Coronary artery (tissue), 2 donors: ENCODE data around the gene CLEC2B.
"Not testable (repeated sequence)": the region's sequence is repeated elsewhere in the genome, so short reads cannot be mapped to it uniquely, and the experiment has no call there.

ENCODE experiments used
- DNase-seq: peaks from one replicate; pipeline ENCODE4 v3.0.0-alpha.2; 2017; ENCODE audit warnings: low spot score
- H3K27ac ChIP-seq, 2 donors: fragments of 200-600 bp; sonication (generic); one replicate each; pipeline ENCODE4 v1.5.1; 2016 to 2019
- H3K4me3 ChIP-seq: fragments of 200-600 bp; sonication (generic); 2 replicates; pipeline ENCODE4 v1.5.1; 2016; ENCODE audit warnings: mild to moderate bottlenecking, moderate library complexity
- TF ChIP-seq, protein P1 (sequence below): fragments of 200-600 bp; sonication (generic); IDR thresholded peaks from one replicate; pipeline ENCODE4 v1.5.1; 2019; ENCODE audit warnings: antibody characterized with exemption

Gene CLEC2B

DNA sequence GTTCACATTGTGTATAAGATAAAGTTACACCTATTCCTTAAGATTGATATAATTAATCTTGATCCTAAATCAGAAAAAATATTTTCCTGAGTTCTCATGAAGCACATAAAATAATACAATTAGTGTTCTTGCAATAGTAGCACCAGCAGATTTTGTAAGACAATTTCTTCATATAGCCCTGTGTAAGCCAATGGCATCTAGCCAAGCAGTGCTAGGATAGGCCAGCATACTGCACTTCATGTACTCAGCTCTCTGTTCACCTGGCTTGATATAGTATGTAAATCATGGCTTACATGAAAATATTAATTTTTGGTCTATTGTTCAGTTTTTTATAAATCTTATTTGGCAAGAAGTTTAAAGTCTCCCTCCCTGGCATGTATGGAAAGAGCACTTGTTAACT is 14.0 kb upstream of the CLEC2B start:
- Histone ChIP-seq H3K4me3 (no peak overlapping the region), H3K27ac (no peak overlapping the region)
- TF ChIP-seq, protein P1, sequence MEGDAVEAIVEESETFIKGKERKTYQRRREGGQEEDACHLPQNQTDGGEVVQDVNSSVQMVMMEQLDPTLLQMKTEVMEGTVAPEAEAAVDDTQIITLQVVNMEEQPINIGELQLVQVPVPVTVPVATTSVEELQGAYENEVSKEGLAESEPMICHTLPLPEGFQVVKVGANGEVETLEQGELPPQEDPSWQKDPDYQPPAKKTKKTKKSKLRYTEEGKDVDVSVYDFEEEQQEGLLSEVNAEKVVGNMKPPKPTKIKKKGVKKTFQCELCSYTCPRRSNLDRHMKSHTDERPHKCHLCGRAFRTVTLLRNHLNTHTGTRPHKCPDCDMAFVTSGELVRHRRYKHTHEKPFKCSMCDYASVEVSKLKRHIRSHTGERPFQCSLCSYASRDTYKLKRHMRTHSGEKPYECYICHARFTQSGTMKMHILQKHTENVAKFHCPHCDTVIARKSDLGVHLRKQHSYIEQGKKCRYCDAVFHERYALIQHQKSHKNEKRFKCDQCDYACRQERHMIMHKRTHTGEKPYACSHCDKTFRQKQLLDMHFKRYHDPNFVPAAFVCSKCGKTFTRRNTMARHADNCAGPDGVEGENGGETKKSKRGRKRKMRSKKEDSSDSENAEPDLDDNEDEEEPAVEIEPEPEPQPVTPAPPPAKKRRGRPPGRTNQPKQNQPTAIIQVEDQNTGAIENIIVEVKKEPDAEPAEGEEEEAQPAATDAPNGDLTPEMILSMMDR, result no peak
- no peak for DNase-seq

DNA sequence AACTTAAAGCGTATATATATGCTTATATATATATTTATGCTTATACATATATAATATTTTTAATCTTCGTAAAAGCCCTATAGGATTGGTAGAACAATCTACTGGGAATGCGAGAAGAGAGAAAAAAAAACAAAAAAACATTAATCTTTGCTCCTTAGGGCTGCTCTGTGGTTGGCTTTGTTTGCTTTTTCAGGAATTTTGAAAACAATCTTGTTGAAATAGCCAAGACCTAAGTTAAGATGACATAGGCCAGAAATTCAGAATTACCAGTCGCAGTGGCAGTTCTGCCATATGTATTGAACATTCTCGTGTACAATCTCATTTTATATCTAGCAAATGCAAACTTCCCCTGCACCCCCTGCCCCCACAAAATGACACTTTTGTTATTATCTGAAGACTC is 12.8 kb upstream of the CLEC2B start:
- Histone ChIP-seq H3K27ac (no peak overlapping the region), H3K4me3 (no peak overlapping the region)
- DNase-seq, result no peak
- TF ChIP-seq, protein P1, result no peak

DNA sequence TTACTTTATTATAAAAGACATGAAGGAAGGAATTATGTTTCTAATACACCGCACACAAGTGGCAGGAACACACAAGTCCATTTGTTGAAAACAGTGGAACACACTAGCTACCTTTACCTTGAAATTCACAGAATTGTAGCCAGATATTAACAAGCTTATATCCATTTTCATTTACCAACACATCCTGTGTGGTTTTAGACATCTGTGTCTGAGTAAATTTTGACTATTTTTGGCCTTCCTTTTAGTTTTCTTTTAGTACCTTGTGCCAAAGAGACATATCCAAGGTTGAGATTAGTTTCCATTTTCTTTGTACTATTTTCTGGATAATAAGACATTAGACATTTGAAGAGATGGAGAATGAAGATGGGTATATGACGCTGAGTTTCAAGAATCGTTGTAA is 12.1 kb upstream of the CLEC2B start, which contains the start of gene KLRF2:
Gene KLRF2 (plus strand): TSS at position 244 of the 400 bp plus-strand sequence. CDS start 107 bp downstream, at position 351.
- no peak for DNase-seq
- Histone ChIP-seq H3K27ac (no peak within 1 kb of the TSS), H3K4me3 (no peak within 1 kb of the TSS)
- TF ChIP-seq, protein P1, result no peak

DNA sequence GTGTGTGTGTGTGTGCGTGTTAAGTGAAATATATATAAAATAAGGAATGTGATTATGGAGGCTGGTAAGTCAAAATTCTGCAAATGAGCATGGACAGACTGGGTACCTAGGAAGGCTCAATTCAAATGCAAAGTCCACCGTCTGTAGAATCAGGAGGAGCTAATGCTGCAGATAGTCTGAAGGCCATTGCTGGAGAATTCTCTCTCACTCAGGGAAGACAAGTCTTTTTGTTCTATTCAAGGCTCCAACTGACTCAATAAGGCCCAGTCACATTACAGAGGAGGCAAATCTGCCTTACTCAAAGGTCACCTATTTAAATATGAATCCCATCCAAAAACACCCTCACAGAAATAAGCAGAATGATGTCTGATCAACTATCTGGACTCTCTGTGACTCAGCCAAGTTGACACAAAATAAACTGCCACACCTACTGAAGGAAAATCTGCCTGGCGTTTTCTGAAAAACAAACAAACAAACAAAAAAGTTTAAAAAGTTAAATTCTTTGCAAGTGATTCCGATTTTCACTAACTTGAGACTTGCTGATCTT is 11.5 kb upstream of the CLEC2B start:
- no peak for DNase-seq
- TF ChIP-seq, protein P1, result no peak
- Histone ChIP-seq H3K4me3 (no peak overlapping the region), H3K27ac (no peak overlapping the region)

DNA sequence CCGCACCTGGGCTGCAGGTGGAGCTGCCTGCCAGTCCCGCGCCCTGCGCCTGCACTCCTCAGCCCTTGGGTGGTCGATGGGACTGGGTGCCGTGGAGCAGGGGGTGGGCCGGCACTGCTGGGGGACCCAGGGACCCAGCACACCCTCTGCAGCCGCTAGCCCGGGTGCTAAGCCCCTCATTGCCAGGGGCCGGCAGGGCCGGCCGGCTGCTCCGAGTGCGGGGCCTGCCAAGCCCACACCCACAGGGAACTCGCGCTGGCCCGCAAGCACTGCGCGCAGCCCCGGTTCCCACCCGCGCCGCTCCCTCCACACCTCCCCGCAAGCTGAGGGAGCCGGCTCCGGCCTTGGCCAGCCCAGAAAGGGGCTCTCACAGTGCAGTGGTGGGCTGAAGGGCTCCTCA is 7.0 kb upstream of the CLEC2B start:
- not testable (repeated sequence) for H3K27ac ChIP-seq

DNA sequence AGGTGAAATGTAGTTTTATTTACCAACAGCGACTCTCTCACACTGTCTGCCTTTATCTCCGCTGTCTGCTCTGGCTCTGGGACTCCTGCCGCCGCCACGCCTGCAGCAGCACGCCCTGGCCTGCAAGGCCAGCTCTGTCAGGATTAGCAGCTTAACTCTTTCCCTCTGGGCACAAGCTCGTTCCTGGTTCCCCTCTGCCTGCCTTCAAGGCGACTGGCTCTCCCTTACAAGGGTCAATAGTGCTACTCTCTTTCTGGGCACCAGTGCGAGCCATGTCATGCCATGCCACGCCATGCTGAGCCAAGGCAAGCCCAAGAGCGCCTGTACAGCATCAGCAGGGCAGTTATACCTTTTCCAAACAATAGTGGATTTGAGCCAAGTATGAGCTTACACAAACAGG is 3.6 kb upstream of the CLEC2B start:
- no peak for DNase-seq
- no peak overlapping the region for H3K27ac ChIP-seq

More for the DNA sequence above, 7.0 kb upstream of the CLEC2B start:
- not testable (repeated sequence) for DNase-seq, H3K4me3 ChIP-seq

GRCh38 chr12:9872162-9872561 is 3.0 kb upstream of the CLEC2B start:
- TF ChIP-seq, protein P1, result no peak
- Histone ChIP-seq H3K4me3 (no peak overlapping the region), H3K27ac (no peak overlapping the region)
- no peak for DNase-seq

More for the DNA sequence above, 3.6 kb upstream of the CLEC2B start:
- no peak overlapping the region for H3K4me3 ChIP-seq
- TF ChIP-seq, protein P1, result no peak
